Fibroblast of lung (primary cell): ENCODE data around the gene RALGDS. TPM values are rescaled to one million over a fixed set of nuclear protein-coding genes. Genes with fewer than 3 reads are reported as not detected.

ENCODE experiments used
- DNase-seq, 2 donors: peaks; one replicate each; pipeline versions ENCODE4 v3.0.0 to v3.0.0-alpha.2; 2010; ENCODE audit warnings: low read depth in 2 of 2
- H2AFZ ChIP-seq: 2 replicates; pipeline ENCODE4 v1.5.1; 2012; ENCODE audit warnings: low read length, control low read depth, inconsistent platforms
- H3K27ac ChIP-seq: 2 replicates; pipeline ENCODE4 v1.5.1; 2011; ENCODE audit warnings: low read length, control low read depth; ENCODE audit not compliant: insufficient read depth
- H3K27me3 ChIP-seq: 2 replicates; pipeline ENCODE4 v1.5.1; 2011; ENCODE audit warnings: mild to moderate bottlenecking, low read length; ENCODE audit not compliant: control insufficient read depth, insufficient read depth
- H3K36me3 ChIP-seq: 2 replicates; pipeline ENCODE4 v1.5.1; 2011; ENCODE audit warnings: low read length; ENCODE audit not compliant: control insufficient read depth, insufficient read depth
- H3K4me1 ChIP-seq: 2 replicates; pipeline ENCODE4 v1.5.1; 2011; ENCODE audit warnings: low read length; ENCODE audit not compliant: control insufficient read depth, insufficient read depth; ENCODE audit errors: extremely low read depth
- H3K4me2 ChIP-seq: 2 replicates; pipeline ENCODE4 v1.5.1; 2011; ENCODE audit warnings: low read length, control low read depth; ENCODE audit not compliant: insufficient read depth; ENCODE audit errors: extremely low read depth
- H3K4me3 ChIP-seq, 4 experiments: fragments of 200-600 bp in 1 of 4; sonication (generic) in 1 of 4; replicated peaks in 1 of 4; 2 replicates each; pipeline ENCODE4 v1.5.1; 2011 to 2016; ENCODE audit warnings: low read length in 4 of 4, low read depth in 3 of 4, mild to moderate bottlenecking in 3 of 4, control low read depth in 2 of 4, inconsistent platforms in 1 of 4, mixed read lengths in 1 of 4; ENCODE audit not compliant: insufficient read depth in 1 of 4; ENCODE audit errors: control extremely low read depth in 1 of 4
- H3K79me2 ChIP-seq: 2 replicates; pipeline ENCODE4 v1.5.1; 2012; ENCODE audit warnings: mild to moderate bottlenecking, low read length, inconsistent platforms; ENCODE audit not compliant: control insufficient read depth, insufficient read depth
- H3K9ac ChIP-seq: 2 replicates; pipeline ENCODE4 v1.5.1; 2011; ENCODE audit warnings: mild to moderate bottlenecking, low read length, control low read depth; ENCODE audit not compliant: insufficient read depth
- H3K9me3 ChIP-seq: 2 replicates; pipeline ENCODE4 v1.5.1; 2012; ENCODE audit warnings: low read depth, low read length; ENCODE audit not compliant: control insufficient read depth, insufficient read depth
- H4K20me1 ChIP-seq: 2 replicates; pipeline ENCODE4 v1.5.1; 2011; ENCODE audit warnings: low read length; ENCODE audit not compliant: control insufficient read depth, insufficient read depth; ENCODE audit errors: extremely low read depth
- EZH2 ChIP-seq: IDR thresholded peaks from 2 replicates; pipeline ENCODE4 v1.5.1; 2012; ENCODE audit warnings: low read length, control low read depth, mild to moderate bottlenecking; ENCODE audit errors: missing control alignments
- polyA plus RNA-seq, 2 donors: library from polyadenylated mRNA; depleted of rRNA in 1 of 2; stranded (reverse) in 1 of 2; unstranded in 1 of 2; fragments of >200 nt; gene quantifications; 2 replicates each; pipeline ENCODE4 v1.2.1, GENCODE V29; 2011 to 2012; ENCODE audit warnings: missing spikeins in 1 of 2
- total RNA-seq: library from RNA; depleted of rRNA; stranded (reverse); fragments of >200 nt; gene quantifications from 2 replicates; pipeline ENCODE4 v1.2.1, GENCODE V29; 2014
- TF ChIP-seq, protein P1 (sequence below), 2 donors: IDR thresholded peaks in 1 of 2; conservative IDR thresholded peaks in 1 of 2; 1 replicate in 1 of 2; 2 replicates in 1 of 2; pipeline ENCODE4 v1.5.1; 2011 to 2012; ENCODE audit warnings: low read length in 2 of 2, control low read depth in 1 of 2, inconsistent platforms in 1 of 2, low read depth in 1 of 2, mild to moderate bottlenecking in 1 of 2

The RALGDS gene
- total and polyA plus RNA-seq, 2 donors (not counting 1 experiment from before 2014, with no cell fraction given), result 16.6 to 23.6 TPM

GRCh38 chr9:133155156-133155555 lies 34.1 kb upstream of the RALGDS start:
- H3K27me3 ChIP-seq, result no peaks in the 10 kb centered on the region
- H3K79me2 ChIP-seq, result no peaks in the 10 kb centered on the region
- no peak overlapping the region for H3K4me2 ChIP-seq
- no peak overlapping the region for H2AFZ ChIP-seq
- DNase-seq, result no peak
- H3K27ac ChIP-seq, result no peak overlapping the region
- H3K9me3 ChIP-seq, result no peaks in the 10 kb centered on the region
- no peak for TF ChIP-seq EZH2
- TF ChIP-seq, protein P1, sequence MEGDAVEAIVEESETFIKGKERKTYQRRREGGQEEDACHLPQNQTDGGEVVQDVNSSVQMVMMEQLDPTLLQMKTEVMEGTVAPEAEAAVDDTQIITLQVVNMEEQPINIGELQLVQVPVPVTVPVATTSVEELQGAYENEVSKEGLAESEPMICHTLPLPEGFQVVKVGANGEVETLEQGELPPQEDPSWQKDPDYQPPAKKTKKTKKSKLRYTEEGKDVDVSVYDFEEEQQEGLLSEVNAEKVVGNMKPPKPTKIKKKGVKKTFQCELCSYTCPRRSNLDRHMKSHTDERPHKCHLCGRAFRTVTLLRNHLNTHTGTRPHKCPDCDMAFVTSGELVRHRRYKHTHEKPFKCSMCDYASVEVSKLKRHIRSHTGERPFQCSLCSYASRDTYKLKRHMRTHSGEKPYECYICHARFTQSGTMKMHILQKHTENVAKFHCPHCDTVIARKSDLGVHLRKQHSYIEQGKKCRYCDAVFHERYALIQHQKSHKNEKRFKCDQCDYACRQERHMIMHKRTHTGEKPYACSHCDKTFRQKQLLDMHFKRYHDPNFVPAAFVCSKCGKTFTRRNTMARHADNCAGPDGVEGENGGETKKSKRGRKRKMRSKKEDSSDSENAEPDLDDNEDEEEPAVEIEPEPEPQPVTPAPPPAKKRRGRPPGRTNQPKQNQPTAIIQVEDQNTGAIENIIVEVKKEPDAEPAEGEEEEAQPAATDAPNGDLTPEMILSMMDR (conservative IDR thresholded peaks at IDR 0.05 in 1 of 2, IDR thresholded peaks at IDR 0.05 in 1 of 2; ENCODE audit: low read depth in 1 of 2, low read length in 2 of 2), result no peak
- no peak overlapping the region for H3K9ac ChIP-seq
- H3K4me3 ChIP-seq, result no peak overlapping the region
- no peaks in the 10 kb centered on the region for H4K20me1 ChIP-seq
- no peaks in the 10 kb centered on the region for H3K4me1 ChIP-seq
- no peaks in the 10 kb centered on the region for H3K36me3 ChIP-seq

DNA sequence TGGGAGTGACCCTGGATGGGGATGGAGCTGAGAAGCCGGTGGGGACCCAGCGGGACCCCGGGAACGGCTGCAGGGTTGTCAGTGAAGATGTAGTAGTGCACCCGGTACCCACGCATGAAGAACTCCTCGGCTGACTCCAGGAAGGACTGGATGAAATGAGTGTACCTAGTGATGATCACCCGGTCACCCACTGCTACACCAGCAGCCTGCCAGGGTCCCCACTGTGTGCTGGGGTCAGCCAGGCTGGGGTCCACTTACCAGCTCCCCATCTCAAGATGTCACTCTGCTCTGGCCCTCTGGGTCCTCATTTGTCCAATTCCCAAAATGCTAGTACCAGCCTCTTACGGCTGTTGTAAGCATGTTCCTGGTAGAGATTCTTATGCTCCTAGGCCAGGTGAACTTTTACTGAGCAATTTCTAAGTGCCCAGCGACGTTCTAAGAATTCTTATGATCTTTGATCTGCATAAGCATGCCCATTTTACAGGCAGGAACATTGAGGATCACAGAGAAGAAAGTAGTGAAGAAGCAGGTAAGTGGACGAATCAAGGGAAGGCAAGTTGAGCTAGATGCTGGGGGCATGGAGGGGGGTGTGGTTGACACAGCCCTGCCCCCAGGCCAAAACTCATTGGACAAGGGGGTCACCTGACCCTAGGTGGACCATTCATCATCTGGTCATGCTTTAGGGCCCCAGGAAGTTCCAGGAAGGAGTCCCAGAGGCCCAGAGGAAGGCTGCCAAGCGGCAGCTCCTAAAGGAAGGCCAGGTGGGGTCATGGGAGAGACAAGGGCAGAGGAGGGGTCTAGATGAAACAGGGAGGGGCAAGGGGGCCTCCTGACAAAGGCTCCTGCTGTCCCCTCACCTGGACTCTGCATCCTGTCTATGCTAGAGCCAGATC lies 33.3 kb upstream of the RALGDS start:
- Histone ChIP-seq H4K20me1 (no peaks in the 10 kb centered on the region), H3K4me2 (no peak overlapping the region), H3K27me3 (no peaks in the 10 kb centered on the region), H3K36me3 (no peaks in the 10 kb centered on the region), H3K9ac (no peak overlapping the region), H3K4me3 (no peak overlapping the region), H3K9me3 (no peaks in the 10 kb centered on the region), H3K27ac (no peak overlapping the region), H3K4me1 (no peaks in the 10 kb centered on the region), H3K79me2 (no peaks in the 10 kb centered on the region), H2AFZ (no peak overlapping the region)
- TF ChIP-seq, protein P1 (conservative IDR thresholded peaks at IDR 0.05 in 1 of 2, IDR thresholded peaks at IDR 0.05 in 1 of 2; ENCODE audit: low read depth in 1 of 2, low read length in 2 of 2), result no peak
- no peak for DNase-seq

- H3K9me3 ChIP-seq, result no peaks in the 10 kb centered on the region
- no peak overlapping the region for H3K27ac ChIP-seq
- no peaks in the 10 kb centered on the region for H4K20me1 ChIP-seq
- no peaks in the 10 kb centered on the region for H3K79me2 ChIP-seq
- H3K9ac ChIP-seq, result no peak overlapping the region
- H2AFZ ChIP-seq, result no peak overlapping the region
- H3K4me3 ChIP-seq, result no peak overlapping the region
- no peak for TF ChIP-seq EZH2
- TF ChIP-seq, protein P1 (conservative IDR thresholded peaks at IDR 0.05 in 1 of 2, IDR thresholded peaks at IDR 0.05 in 1 of 2; ENCODE audit: low read depth in 1 of 2, low read length in 2 of 2), result no peak
- no peaks in the 10 kb centered on the region for H3K27me3 ChIP-seq
- H3K4me1 ChIP-seq, result no peaks in the 10 kb centered on the region
- H3K36me3 ChIP-seq, result no peaks in the 10 kb centered on the region
- H3K4me2 ChIP-seq, result no peak overlapping the region
- no peak for DNase-seq
Observed at GRCh38 chr9:133153227-133154096, 32.4 kb upstream of the RALGDS start.
